D341Med (cell line): Measurements from ENCODE around the gene MDM1.
A peak's percentile ranks its signal among the peaks of the same experiment; 100 is the strongest.

Source experiments
- DNase-seq: peaks from one replicate; pipeline ENCODE4 v3.0.0; 2012; ENCODE audit warnings: low spot score

Gene MDM1

GRCh38 chr12:68321140-68321539 is 11.0 kb downstream of the MDM1 start:
- no peak for DNase-seq

- DNase-seq: peak; percentile 26
These were observed 12.1 kb downstream of the MDM1 start for GRCh38 chr12:68319988-68320623.

DNA sequence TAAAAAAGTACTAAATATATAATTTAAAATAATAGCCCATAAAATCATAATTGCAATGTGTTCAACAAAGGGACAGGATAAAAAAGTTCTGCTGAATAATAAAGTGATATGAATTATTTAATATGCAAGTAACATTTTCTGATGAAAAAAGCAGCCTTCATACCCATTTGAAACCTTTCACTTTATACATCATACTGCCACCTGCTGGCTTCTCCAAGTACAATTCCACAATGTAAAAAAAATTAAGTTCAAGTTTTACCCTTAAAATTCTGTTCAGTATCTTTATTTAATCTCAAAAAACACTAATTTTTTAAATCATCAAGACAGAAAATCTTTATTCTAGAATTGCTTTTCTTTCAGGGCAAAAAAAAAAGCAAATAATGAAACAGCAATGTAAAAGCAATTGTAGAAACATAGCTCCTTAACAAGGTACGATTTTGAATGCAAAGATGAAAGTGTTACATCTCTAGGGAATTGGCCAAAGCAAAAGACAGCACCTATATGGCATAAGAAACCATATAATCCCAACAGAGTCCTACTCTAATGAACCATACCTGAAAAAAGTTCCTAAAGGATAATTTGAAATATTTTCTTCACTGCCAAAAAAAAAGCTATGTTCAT is 15.0 kb downstream of the MDM1 start:
- peak; percentile 30 for DNase-seq

- no peak for DNase-seq
These were observed 21.8 kb downstream of the MDM1 start for GRCh38 chr12:68310370-68310769.

GRCh38 chr12:68306564-68306963 is 25.6 kb downstream of the MDM1 start:
- DNase-seq: no peak

DNA sequence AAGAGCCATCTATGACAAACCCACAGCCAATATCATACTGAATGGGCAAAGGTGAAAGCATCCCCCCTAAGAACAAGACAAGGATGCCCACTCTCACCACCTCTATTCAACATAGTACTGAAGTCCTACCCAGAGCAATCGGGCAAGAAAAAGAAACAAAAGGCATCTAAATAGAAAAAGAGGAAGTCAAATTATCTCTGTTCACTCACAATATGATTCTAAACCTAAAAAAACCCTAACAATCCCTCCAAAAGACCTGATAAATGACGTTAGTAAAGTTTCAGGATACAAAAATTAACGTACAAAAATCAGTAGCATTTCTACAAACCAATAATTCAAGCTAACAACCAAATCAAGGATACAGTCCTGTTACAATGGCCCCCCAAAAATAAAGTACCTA is 26.9 kb downstream of the MDM1 start:
- DNase-seq: no peak

GRCh38 chr12:68304626-68305025 is 27.5 kb downstream of the MDM1 start:
- DNase-seq: no peak

- no peak for DNase-seq
These were observed 28.3 kb downstream of the MDM1 start for GRCh38 chr12:68303850-68304249.

DNA sequence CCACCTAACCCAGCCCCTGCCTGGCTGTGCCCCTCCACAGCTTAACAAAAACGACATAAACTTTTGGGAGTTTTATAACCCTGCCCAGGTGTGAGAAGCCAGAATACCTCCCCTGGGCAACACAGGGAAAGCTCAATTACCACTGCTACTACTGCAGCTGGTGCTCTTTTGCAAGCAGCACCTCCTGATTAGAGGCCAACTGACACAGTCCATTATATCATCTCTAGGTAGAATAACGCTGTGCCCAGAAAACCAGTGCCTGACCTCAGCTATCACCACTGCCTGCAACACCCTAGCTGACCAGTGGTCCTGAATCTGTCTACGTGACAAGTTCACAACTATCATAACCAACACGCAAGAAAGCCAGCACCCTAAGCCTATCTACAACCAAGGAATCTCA is 34.2 kb downstream of the MDM1 start:
- DNase-seq: no peak

DNA sequence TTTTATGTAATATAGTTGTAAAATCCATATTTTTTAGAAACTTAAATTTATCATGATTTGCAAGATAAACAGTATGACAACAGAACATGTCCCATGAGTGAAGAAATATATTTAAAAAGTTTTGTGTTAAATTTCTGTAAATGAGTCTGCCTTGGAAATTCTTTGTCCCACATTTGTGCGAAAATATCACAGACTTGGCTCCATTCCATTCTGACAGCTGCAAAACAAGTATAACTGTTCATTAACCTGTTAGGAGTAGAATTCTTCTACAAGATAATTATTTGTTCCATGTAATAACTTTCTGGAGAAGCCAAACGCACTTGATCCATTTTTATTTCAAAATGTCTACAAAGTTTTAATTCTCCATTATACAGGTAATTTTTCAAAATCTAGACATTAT is 37.9 kb downstream of the MDM1 start:
- no peak for DNase-seq

GRCh38 chr12:68293347-68293746 is 38.8 kb downstream of the MDM1 start:
- no peak for DNase-seq

GRCh38 chr12:68292151-68292943 is 39.8 kb downstream of the MDM1 start:
- no peak for DNase-seq

GRCh38 chr12:68291396-68292036 is 40.6 kb downstream of the MDM1 start:
- DNase-seq: no peak

DNA sequence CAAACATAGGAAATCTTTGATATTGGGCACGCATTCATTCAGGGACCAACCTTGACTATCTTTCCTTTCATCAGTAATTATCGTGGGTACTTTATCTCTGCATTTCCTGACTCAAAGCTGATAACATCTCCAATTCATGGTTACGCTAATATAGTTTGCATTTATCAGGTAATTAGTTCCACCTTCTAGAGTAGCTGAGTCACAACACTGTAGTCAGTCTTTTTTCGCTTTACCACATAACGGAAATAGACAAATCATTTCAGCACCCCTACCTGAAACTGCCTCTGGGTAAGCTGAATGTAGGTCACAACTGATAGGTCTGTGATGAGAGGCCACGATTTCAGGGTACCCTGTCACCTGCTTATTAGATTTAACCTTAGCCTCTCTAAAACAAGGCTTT is 42.0 kb downstream of the MDM1 start:
- DNase-seq: no peak

DNA sequence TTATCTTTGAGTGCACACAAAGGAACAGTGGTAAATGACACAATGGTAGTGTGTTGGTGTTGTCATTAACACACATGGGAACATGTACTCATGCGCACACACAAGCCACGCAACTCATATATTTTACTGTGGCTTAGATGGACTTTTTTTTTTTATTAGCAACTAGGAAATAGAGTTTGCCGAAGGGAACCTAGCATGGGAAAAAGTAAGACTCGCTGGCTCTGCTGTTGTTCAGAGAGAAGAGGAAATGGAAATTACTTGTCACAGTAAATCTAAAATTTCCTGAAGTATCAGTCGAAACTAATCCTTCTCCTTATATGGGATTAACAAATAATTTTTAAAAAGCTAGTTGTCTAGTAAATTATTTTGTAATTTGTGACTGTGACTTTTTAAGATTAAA is 45.1 kb downstream of the MDM1 start:
- no peak for DNase-seq

DNA sequence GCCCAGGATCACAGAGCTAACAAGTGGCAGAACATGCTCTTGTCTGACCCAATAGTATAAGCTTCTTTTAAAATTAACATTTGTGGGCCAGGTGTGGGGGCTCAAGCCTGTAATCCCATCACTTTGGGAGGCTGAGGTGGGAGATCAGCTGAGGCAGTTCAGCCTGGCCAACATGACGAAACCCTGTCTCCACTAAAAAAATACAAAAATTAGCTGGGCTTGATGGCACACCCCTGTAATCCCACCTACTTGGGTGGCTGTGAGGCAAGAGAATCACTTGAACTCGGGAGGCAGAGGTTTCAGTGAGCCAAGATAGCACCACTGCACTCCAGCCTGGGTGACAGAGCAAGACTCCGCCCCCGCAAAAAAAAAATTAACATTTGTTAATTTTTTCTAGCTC is 45.8 kb downstream of the MDM1 start:
- DNase-seq: no peak

DNA sequence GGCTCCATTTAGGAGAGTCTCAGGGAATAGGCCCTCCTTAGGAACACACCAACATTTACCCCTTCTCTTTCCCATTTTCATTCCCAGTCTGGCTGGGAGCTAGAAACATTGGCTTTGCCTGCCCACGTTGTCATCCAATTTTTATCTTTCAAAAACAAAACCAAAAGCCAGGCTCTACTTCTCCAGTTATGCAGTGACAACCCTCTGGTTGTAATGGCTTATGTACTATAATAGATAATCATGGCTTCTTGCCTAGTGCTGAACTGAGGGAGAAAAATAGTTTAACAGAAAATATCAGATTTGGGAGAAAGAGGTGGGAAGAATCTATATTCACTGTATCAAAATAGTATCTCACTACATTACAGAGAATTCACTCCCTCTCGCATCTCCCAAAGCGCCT is 46.6 kb downstream of the MDM1 start:
- DNase-seq: no peak

- no peak for DNase-seq
These were observed 50.7 kb downstream of the MDM1 start for GRCh38 chr12:68281322-68282077.

DNA sequence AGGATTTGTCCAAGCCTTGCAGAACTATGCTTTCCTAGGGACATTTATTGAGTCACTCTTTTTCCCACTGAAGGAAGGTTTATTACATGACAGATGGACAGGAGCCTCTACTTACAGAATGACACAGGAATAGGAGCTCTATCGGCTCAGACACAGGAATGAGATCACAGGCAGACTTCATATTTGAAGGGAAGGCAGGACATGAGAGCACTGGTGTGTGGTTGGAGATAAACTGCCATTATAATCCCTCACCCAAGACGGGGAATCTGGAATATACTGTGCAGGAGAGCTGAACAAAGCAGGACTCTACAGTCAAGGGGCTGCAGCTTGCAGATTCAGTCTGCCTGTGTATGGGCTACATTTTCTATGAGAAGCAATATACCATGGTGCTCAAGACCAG is 51.9 kb downstream of the MDM1 start:
- no peak for DNase-seq

DNA sequence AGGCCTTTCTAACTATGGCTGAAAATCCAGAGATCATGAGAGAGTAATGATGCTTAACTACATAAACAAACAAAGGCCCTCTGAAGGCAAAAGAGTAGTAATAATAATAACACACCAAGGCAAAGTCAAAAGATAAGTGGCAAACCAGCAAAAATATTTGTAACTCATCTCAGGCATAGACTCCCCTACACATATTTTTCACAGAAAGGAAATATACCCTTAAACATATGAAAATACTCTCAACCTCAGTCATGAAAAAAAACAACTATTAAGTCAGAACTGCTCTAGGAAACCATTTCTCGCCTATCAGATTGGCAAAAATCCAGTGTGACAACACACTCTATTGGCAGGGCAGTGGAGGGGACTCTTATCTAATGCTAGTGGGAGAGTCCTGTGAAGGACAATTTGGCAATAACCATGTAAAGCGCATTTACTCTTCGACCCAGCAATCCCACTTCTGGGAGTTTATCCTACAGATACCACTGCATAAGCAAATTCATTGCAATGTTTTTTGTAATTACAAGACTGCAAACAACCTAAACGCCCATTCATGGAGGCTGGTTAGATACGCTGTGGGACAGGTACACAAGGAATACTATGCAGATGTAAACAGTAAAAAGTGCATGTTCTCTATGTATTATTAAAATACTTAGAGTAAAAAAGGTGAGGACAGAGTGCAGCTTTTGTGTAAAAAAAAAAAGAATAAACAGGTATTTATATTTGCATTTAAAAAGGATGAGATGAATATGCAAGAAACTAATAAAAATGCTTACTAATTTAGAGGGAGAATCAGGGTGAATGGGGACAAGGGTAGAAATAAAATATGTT is 52.7 kb downstream of the MDM1 start:
- no peak for DNase-seq

DNA sequence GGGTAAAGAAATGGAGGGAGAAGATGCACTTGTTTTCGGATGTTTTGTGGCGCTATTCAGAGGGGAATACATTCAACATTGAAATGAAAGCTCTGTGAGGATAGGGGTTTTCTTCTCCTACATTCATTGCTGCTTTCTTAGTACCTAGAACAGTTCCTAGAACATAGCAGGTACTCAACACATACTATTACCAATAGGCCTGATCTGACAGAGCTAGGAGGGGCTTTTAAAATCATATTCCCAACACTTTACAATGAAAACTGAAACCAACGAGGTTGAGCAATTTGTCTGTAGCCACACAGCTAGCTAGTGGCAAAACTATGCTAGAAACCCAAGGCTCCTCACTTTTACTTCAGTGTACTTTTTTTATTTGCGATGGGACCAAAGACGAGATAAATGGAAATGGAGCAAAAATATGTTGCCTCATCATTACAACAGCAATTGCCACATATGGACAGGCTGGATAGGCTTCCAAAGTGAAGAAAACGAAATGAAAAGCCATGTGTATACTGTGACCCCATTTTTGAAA is 55.7 kb downstream of the MDM1 start:
- no peak for DNase-seq
